Memory B cell (primary cell): ENCODE measurements around the gene FBXO47.

ENCODE experiments used
- ATAC-seq: fragments of 150-1000 bp; cut with Tn5 transposase; 2 replicates; pipeline ENCODE4 v1.10.0; 2021; ENCODE audit warnings: low read depth, mild to moderate bottlenecking, moderate library complexity
- DNase-seq, 2 donors: peaks; one replicate each; pipeline ENCODE4 v3.0.0; 2022; ENCODE audit warnings: low spot score in 2 of 2
- H3K27ac Mint-ChIP-seq: one replicate; pipeline ENCODE4 v1.8.0; 2022; ENCODE audit warnings: mild to moderate bottlenecking, moderate library complexity, mixed read lengths
- H3K27me3 Mint-ChIP-seq: one replicate; pipeline ENCODE4 v1.8.0; 2022; ENCODE audit warnings: mixed read lengths
- H3K36me3 Mint-ChIP-seq: one replicate; pipeline ENCODE4 v1.8.0; 2022; ENCODE audit warnings: mild to moderate bottlenecking, mixed read lengths
- H3K4me1 Mint-ChIP-seq: one replicate; pipeline ENCODE4 v1.8.0; 2022; ENCODE audit warnings: mixed read lengths
- H3K4me3 Mint-ChIP-seq: one replicate; pipeline ENCODE4 v1.8.0; 2022; ENCODE audit warnings: mild to moderate bottlenecking, moderate library complexity, mixed read lengths
- H3K9me3 Mint-ChIP-seq: one replicate; pipeline ENCODE4 v1.8.0; 2022; ENCODE audit warnings: mixed read lengths

Gene FBXO47

DNA sequence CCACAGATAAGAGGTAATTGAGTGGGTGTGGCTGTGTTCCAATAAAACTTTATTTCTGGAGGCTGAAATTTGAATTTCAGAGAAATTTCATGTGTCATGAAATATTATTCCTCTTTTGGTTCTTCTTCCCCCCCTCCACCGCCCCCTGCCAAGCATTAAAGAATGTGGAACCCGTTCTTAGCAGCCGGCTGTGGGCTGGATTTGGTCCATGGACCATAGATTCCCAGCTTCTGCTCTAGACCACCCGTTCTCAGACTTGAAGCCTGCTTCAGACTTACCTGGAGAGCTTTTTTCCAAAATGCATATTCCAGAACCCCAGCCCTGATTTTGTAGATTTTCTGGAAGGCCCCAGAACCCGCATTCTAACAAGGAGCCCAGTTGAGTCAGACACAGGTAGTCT is 56.9 kb downstream of the FBXO47 start:
- DNase-seq (no peak), ATAC-seq (no peak)
- H3K27ac Mint-ChIP-seq = no peak overlapping the region
- H3K4me3 Mint-ChIP-seq = no peak overlapping the region
- H3K9me3 Mint-ChIP-seq = no peaks in the 10 kb centered on the region
- H3K27me3 Mint-ChIP-seq = no peaks in the 10 kb centered on the region
- peaks cover 9% of the 10 kb centered on the region for H3K36me3 Mint-ChIP-seq
- H3K4me1 Mint-ChIP-seq = peaks cover 24% of the 10 kb centered on the region

DNA sequence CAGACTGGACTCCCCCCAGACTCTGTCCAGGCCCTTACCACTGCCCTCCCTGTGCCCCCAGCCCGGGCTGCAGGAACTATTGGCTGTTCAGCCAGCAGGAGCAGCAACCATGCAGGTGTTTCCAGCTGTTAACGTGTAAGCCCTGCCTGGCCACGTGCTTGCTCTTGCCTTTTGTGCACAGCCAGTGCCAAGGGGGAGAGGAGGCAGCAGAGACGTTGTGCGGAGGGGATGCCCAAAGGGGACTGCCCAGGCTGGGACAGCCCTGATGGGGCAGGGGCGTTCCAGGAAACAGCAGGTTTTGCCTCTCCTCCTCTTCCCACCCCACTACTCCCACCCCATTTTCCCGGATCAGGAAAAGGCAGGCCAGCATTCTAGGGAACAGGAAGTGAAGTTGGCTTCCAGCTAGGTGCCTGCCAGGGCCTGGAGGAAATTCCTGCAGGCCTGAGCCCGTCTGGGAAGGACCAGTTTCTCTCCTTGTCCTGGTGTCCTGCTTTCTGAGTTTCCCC is 58.5 kb downstream of the FBXO47 start:
- Mint-ChIP-seq H3K27me3 (no peaks in the 10 kb centered on the region), H3K4me3 (no peak overlapping the region), H3K27ac (peak overlapping the region; percentile 53), H3K4me1 (peaks cover 24% of the 10 kb centered on the region), H3K9me3 (no peaks in the 10 kb centered on the region), H3K36me3 (peaks cover 6% of the 10 kb centered on the region)
- peak; percentile 64 for ATAC-seq
- no peak for DNase-seq

DNA sequence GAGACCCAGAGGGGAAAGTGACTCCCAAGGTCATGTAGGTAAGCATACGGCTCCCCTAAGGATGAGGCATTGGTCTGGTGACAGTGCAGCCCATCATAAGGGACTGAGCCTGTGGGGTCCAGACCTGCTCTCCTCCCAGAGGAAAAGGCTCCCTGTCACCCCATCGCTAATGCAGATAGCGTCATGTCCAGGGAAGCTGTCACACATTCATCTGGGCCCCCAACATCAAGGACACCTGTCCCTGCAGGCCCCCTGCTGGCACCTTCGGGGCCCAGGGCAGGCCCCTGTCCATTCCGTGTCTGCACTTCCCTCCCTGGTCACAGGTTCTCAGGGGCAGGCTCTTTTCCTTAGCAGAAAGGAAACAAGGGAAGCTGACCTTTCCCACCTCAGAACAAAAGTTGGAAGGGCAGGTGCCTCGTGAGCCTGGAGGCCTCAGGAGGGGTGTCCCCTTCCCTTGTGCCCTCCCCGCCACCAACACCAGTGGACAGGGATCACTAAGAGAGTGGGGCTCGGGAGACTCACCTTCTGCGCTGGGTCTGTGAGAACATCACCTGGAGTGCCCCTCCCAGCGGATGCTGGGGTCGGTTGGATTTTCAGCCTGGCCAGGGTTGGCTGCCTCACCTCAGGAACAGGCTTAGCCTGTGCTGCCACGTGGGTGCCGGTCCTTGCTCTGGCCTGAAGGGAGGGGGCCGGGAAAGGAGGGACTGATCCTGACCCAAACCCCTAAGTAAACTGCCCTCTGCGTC is 59.1 kb downstream of the FBXO47 start:
- Mint-ChIP-seq H3K4me1 (peaks cover 27% of the 10 kb centered on the region), H3K9me3 (no peaks in the 10 kb centered on the region), H3K4me3 (no peak overlapping the region), H3K27me3 (no peaks in the 10 kb centered on the region), H3K36me3 (peaks cover 11% of the 10 kb centered on the region), H3K27ac (peak overlapping the region; percentile 73)
- DNase-seq (no peak), ATAC-seq (no peak)

DNA sequence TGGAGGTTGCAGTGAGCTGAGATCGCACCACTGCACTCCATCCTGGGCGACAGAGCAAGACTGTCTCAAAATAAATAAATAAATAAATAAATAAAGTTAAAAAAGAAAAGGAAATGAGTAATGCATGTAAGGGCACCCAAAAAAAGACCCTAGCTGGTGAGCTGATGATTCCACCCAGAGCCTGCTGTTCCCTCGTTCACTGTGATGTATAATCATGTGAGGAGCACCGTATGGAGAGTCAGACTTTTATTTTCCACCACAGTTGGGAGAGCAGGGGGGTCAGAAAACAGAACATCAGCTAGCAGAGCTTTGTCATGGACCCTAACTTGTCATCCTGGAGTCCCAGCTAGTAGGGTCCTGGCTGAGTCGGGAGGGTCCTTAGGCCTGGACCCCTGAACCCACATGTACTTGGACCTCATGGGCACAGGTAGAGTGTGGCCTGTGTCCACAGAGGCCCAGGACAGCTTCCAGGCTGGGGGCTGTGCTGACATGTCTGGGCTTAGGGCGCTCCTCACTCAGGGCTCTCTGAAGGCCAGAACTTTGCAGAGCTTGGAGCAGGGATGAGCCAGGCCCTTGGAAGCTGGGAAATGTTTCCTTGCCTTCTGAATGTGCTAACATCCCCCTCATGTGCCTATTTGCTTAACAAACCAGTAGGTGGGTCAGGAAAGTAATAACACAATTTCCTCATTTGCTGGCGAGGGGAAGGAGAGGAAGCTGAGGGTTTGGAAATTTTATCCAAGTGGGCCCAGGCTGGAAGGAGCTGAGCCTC is 60.6 kb downstream of the FBXO47 start:
- H3K36me3 Mint-ChIP-seq = peaks cover 8% of the 10 kb centered on the region
- DNase-seq = no peak
- H3K27me3 Mint-ChIP-seq = no peaks in the 10 kb centered on the region
- no peak for ATAC-seq
- H3K9me3 Mint-ChIP-seq = no peaks in the 10 kb centered on the region
- H3K4me1 Mint-ChIP-seq = peaks cover 25% of the 10 kb centered on the region
- peak overlapping the region; percentile 73 for H3K27ac Mint-ChIP-seq
- no peak overlapping the region for H3K4me3 Mint-ChIP-seq

DNA sequence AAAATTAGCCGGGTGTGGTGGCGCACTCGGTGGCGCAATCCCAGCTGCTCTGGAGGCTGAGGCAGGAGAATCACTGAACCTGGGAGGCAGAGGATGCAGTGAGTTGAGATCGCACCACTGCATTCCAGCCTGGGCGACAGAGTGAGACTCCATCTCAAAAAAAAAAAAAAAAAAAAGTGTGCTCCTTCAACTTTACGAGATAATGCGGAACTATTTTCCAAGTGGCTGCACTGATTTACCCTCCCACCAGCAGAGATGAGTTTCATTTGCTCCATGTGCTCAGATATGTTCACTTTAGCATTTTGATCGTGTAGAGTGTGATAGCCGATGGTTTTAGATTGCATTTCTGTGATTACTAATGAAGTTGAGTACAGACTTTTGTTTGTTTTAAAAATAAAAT is 61.8 kb downstream of the FBXO47 start:
- Mint-ChIP-seq H3K27ac (peak overlapping the region; percentile 72), H3K4me3 (peak overlapping the region; percentile 39), H3K36me3 (peaks cover 8% of the 10 kb centered on the region), H3K4me1 (peaks cover 25% of the 10 kb centered on the region), H3K9me3 (no peaks in the 10 kb centered on the region), H3K27me3 (no peaks in the 10 kb centered on the region)
- DNase-seq = no peak
- peak; percentile 74 for ATAC-seq

DNA sequence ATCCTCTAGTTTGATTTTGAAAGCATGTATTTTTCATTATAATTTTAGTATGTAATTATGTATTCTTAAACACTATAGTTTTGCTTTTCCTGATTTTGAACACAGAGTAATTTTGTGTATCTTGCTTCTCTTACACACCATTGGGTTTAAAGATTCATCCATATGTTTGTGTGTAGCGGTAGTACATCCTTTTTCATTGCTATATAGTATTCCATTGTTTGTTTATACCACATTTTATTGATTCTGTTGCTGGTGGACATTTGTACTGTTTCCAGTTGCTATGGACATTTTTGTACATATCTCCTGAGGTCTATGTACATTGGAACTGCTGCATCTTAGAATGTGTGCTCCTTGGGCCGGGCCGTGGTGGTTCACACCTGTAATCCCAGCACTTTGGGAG is 62.3 kb downstream of the FBXO47 start:
- no peaks in the 10 kb centered on the region for H3K9me3 Mint-ChIP-seq
- peaks cover 8% of the 10 kb centered on the region for H3K36me3 Mint-ChIP-seq
- peaks cover 25% of the 10 kb centered on the region for H3K4me1 Mint-ChIP-seq
- ATAC-seq (no peak), DNase-seq (no peak)
- no peak overlapping the region for H3K27ac Mint-ChIP-seq
- H3K4me3 Mint-ChIP-seq = no peak overlapping the region
- H3K27me3 Mint-ChIP-seq = no peaks in the 10 kb centered on the region

DNA sequence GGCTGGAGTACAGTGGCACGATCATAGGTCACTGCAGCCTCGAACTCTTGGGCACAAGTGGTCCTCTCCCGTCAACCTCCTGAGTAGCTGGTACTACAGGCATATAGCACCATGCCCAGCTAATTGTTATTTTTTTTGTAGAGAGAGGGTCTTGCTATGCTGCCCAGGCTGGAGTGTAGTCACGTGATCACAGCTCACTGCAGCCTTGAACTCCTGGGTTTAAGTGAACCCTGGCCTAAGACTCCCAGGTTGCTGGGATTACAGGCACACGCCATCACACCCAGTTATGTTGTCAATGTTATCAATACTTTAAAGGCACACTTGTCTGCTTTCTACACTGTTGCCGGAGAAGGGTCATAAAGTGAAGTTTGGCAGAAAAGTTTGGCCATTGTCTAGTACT is 63.8 kb downstream of the FBXO47 start:
- no peak overlapping the region for H3K4me3 Mint-ChIP-seq
- no peaks in the 10 kb centered on the region for H3K9me3 Mint-ChIP-seq
- H3K4me1 Mint-ChIP-seq = peaks cover 32% of the 10 kb centered on the region
- peaks cover 9% of the 10 kb centered on the region for H3K36me3 Mint-ChIP-seq
- no peak overlapping the region for H3K27ac Mint-ChIP-seq
- DNase-seq = no peak
- no peak for ATAC-seq
- H3K27me3 Mint-ChIP-seq = no peaks in the 10 kb centered on the region

DNA sequence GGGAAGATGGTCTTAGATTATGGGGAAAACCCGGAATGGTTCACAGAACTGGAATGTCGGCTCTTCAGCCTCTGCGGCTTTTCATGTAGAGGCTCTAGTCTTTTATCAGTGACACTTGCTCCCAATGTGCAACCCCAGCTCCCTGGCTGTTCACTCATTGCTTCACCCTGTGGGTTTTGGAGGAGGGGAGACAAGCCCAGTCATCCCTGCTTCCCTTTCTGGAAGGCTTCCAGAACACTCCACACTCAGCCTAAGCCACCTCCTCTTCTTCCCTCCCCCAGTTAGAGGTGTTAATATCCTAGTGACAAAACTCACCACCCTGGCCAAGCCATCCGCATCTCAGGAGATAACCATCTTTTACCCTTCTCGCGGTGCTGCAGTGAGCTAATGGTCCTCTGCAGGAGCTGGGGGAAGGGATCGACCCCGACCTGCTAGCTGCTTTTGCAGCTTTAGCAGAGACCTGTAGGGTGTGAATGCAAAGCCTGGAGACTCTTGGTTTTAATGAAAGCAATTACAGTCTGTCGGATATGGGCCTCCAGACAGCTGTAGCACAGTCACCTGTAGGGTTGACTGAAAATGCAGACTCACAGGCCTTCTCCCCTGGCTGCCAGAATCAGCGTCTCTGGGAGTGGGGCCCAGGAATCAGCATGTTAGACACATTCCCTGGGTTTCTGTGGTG is 66.1 kb downstream of the FBXO47 start:
- DNase-seq (no peak), ATAC-seq (no peak)
- Mint-ChIP-seq H3K4me1 (peaks cover 32% of the 10 kb centered on the region), H3K36me3 (peaks cover 9% of the 10 kb centered on the region), H3K4me3 (no peak overlapping the region), H3K27ac (no peak overlapping the region), H3K27me3 (no peaks in the 10 kb centered on the region), H3K9me3 (no peaks in the 10 kb centered on the region)

DNA sequence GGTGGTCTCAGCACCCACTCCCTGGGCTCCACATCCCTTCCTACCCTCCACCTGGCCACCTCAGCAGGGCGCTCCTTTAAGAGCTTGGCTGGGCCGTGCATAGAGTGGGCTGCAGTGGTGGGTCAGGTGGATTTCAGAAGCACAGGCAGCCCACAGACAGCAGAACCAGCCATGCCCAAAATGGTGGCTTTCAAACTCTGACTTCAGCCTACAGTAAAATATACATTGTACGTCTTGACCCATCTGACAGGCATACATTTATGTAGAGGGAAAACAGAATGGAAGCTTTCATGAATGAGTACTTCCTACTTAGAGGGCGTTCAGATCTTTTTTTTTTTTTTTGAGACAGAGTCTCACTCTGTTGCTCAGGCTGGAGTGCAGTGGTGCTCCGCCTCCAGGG is 67.8 kb downstream of the FBXO47 start:
- DNase-seq (no peak), ATAC-seq (no peak)
- peaks cover 9% of the 10 kb centered on the region for H3K36me3 Mint-ChIP-seq
- no peaks in the 10 kb centered on the region for H3K9me3 Mint-ChIP-seq
- peak overlapping the region; percentile 88 for H3K27ac Mint-ChIP-seq
- no peaks in the 10 kb centered on the region for H3K27me3 Mint-ChIP-seq
- H3K4me1 Mint-ChIP-seq = peaks cover 28% of the 10 kb centered on the region
- H3K4me3 Mint-ChIP-seq = peak overlapping the region; percentile 77

DNA sequence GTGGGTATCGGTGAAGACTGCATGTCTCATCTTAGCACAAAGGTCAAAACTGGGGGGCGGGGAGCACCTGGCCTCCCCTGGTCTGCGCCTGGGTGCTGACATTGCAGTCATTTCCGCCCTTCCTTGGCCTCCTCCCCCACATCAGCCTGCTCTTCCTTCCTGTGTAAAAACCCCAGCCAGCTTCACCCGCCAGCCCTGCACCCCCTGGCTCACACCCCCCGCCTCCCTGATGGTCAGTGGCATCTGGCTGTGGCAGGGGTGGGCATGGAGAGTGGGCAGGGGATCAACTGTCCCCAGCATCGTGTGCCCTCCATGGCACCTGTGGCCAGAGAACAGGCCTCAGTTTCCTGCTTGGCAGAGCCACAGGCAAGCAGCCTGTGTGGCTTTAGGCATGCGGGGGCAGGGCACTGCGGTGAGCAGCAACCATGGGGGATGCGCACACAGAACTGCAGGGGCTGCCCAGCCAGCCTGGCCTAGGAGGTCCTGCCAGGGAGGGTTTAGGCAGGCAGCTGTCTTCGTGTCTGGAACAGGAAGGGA is 68.3 kb downstream of the FBXO47 start:
- no peaks in the 10 kb centered on the region for H3K27me3 Mint-ChIP-seq
- peak overlapping the region; percentile 77 for H3K4me3 Mint-ChIP-seq
- ATAC-seq (peak; percentile 97), DNase-seq (peak; percentile 68 to 76)
- peaks cover 31% of the 10 kb centered on the region for H3K4me1 Mint-ChIP-seq
- peaks cover 9% of the 10 kb centered on the region for H3K36me3 Mint-ChIP-seq
- H3K9me3 Mint-ChIP-seq = no peaks in the 10 kb centered on the region
- H3K27ac Mint-ChIP-seq = peak overlapping the region; percentile 88

DNA sequence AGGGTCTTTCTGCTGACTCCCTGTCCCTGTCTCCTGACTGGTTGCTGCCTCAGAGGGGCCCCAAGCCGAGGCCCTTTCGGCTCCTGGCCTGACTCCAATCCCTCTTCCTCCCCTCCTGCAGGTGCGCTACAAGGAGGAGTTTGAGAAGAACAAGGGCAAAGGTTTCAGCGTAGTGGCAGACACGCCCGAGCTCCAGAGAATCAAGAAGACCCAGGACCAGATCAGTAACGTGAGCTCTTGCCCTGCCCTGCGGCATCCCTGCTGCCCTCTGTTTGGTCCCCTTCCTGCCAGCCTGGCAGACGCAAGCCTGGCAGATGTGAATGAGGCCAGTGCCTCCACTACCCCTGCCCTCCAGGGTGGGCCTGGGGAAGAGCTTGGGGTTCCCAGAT is 68.9 kb downstream of the FBXO47 start:
- ATAC-seq = peak; percentile 7
- Mint-ChIP-seq H3K4me1 (peaks cover 28% of the 10 kb centered on the region), H3K27ac (peak overlapping the region; percentile 88), H3K9me3 (no peaks in the 10 kb centered on the region), H3K27me3 (no peaks in the 10 kb centered on the region), H3K36me3 (peaks cover 4% of the 10 kb centered on the region), H3K4me3 (peak overlapping the region; percentile 77)
- DNase-seq = no peak

DNA sequence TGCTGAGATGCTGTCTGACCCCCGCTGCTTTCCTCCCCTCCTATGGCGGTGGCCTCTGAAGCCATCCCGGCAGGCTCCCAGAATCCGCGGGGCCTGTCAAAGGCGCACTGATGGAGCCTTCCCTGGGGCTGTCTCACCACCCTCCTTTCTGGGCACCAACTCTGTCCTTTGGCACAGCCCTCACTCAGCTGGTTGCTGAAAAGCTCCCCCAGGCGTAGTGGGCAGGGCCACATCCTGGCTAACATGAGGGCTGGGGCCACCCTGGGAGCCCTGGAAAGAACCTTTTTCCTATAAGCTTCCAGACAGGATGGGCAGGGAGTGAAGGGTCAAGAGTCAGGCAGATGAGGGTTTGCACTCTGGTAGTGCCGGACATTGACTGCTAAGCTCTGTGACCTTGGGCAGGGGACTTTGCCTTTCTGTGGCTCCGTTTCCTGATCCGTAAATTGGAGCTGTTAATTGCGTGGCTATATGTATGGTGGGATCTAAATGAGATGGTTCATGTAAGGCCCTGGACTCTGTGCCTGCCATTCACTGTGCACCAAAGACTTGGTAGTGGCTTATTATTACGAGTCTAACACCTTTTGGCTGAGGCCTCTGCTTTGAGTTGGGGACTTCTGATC is 69.4 kb downstream of the FBXO47 start:
- no peaks in the 10 kb centered on the region for H3K9me3 Mint-ChIP-seq
- H3K27ac Mint-ChIP-seq = peak overlapping the region; percentile 88
- H3K27me3 Mint-ChIP-seq = no peaks in the 10 kb centered on the region
- peaks cover 4% of the 10 kb centered on the region for H3K36me3 Mint-ChIP-seq
- DNase-seq = no peak
- H3K4me3 Mint-ChIP-seq = peak overlapping the region; percentile 77
- no peak for ATAC-seq
- peaks cover 28% of the 10 kb centered on the region for H3K4me1 Mint-ChIP-seq

DNA sequence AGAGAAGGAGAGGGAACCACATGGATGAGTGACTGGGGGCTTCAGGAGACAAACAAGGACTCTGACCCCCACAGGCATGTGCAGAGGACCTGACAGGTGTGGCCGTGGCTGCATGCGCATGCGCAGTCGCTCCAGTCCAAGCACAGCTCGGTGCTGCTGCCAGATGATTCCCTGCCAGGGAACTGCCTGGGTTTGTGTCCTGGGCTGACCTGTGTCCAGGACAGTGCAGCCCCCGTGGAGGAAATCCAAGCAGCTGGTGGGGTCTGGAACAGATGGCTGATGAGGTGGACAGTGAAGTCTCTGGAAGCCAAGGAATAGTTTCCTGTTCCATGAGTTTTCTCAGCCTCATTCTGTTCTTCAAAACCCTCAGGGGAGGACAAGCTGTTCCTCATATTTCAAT is 70.0 kb downstream of the FBXO47 start:
- peaks cover 28% of the 10 kb centered on the region for H3K4me1 Mint-ChIP-seq
- no peaks in the 10 kb centered on the region for H3K27me3 Mint-ChIP-seq
- H3K4me3 Mint-ChIP-seq = no peak overlapping the region
- ATAC-seq (no peak), DNase-seq (no peak)
- peaks cover 5% of the 10 kb centered on the region for H3K36me3 Mint-ChIP-seq
- H3K9me3 Mint-ChIP-seq = no peaks in the 10 kb centered on the region
- peak overlapping the region; percentile 88 for H3K27ac Mint-ChIP-seq
